AG10803 (cell line): ENCODE results near the gene SMARCA2.

Experiments
- DNase-seq: peaks from one replicate; pipeline ENCODE4 v3.0.0; 2010; ENCODE audit warnings: low read depth
- H3K4me3 ChIP-seq: 2 replicates; pipeline ENCODE4 v1.5.1; 2011; ENCODE audit warnings: mild to moderate bottlenecking, low read length, control low read depth
- TF ChIP-seq, protein P1 (sequence below): conservative IDR thresholded peaks from 2 replicates; pipeline ENCODE4 v1.5.1; 2011; ENCODE audit warnings: mild to moderate bottlenecking, low read length, control low read depth, inconsistent platforms

The SMARCA2 gene

DNA sequence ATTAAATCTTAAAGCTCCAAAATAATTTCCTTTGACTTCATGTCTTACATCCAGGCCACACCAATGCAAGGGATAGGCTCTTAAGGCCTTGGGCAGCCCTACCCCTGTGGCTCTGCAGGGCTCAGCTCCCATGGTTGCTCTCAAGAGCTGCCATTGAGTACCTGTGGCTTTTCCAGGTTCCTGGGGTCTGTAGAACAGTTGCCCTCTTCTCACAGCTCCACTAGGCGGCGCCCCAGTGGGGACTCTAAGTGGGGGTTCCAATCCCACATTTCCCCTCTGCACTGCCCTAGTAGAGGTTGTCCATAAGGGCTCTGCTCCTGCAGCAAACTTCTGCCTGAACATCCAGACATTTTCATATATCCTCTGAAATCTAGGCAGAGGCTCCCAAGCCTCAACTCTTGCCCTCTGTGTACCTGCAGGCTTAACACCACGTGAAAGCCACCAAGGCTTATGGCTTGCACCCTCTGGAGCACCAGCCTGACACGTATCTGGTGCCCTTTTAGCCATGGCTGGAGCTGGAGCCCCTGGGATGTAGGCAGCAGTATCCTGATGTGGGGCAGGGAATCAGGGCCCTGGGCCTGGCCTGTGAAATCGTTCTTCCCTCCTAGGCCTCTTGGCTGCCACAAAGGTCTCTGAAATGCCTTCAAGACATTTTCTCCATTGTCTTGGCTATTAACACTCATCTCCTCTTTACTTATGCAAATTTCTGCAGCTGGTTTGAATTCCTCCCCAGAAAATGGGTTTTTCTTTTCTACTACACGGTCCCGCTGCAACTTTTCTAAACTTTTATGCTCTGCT is 185.1 kb downstream of the SMARCA2 start:
- H3K4me3 ChIP-seq, result no peak overlapping the region
- no peak for DNase-seq
- TF ChIP-seq, protein P1, sequence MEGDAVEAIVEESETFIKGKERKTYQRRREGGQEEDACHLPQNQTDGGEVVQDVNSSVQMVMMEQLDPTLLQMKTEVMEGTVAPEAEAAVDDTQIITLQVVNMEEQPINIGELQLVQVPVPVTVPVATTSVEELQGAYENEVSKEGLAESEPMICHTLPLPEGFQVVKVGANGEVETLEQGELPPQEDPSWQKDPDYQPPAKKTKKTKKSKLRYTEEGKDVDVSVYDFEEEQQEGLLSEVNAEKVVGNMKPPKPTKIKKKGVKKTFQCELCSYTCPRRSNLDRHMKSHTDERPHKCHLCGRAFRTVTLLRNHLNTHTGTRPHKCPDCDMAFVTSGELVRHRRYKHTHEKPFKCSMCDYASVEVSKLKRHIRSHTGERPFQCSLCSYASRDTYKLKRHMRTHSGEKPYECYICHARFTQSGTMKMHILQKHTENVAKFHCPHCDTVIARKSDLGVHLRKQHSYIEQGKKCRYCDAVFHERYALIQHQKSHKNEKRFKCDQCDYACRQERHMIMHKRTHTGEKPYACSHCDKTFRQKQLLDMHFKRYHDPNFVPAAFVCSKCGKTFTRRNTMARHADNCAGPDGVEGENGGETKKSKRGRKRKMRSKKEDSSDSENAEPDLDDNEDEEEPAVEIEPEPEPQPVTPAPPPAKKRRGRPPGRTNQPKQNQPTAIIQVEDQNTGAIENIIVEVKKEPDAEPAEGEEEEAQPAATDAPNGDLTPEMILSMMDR, result no peak

DNA sequence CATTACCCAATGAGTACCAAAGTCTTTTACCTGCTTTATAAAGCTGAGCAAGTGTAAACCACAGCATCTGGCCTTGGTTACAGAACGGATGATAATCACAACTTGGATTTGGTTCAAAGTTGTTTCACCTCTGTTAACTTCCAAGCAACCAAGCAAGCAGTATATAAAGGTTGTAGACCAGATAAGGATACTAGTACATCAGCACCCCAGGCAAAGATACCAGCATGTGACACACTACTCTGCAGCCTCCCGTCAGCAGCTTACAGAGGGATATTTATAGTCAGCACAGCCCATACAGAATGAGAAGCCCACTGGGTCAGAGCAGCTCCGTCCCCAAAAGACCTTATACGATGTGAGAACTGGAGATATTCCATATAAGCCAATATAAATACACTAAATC is 193.3 kb downstream of the SMARCA2 start:
- DNase-seq, result no peak
- no peak overlapping the region for H3K4me3 ChIP-seq
- TF ChIP-seq, protein P1, result no peak

DNA sequence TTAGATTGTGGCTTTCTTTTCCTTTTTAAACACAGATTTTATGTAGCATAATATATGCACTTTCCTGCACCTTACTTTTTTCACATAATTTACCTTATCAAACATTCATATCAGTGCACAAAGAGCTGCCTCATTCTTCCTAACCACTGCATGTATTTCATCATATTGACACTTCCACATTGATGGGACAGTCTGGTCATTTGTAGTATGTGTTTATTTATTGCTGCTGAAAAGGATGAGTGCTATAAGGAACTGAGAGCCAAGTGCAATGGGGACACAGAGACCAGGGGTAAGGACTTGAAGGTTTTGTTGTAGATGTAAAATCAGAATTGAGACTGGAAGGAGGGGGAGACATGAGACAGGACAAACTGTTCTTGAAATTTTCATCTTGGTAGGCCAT is 193.8 kb downstream of the SMARCA2 start:
- H3K4me3 ChIP-seq, result no peak overlapping the region
- DNase-seq, result no peak
- TF ChIP-seq, protein P1, result no peak

DNA sequence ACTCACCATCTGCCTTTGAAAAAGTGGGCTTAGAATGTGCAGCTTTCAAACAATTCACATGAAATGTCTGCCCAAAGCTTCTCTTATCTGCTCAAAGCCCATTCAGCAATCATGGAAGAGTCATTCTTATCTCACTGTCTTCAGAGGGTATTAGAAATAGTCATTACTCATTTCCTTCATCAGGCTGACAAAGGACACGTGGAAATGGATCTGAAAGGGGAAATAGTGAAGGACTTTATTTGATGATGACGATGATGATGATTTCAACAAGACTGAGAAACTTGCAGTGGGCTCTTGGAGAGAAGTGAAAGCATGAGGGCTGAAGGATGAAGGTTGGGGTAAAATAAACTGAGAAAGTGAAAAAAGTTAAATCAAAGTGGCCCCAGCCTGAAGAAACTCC is 194.3 kb downstream of the SMARCA2 start:
- TF ChIP-seq, protein P1, result no peak
- H3K4me3 ChIP-seq, result no peak overlapping the region
- DNase-seq, result no peak

DNA sequence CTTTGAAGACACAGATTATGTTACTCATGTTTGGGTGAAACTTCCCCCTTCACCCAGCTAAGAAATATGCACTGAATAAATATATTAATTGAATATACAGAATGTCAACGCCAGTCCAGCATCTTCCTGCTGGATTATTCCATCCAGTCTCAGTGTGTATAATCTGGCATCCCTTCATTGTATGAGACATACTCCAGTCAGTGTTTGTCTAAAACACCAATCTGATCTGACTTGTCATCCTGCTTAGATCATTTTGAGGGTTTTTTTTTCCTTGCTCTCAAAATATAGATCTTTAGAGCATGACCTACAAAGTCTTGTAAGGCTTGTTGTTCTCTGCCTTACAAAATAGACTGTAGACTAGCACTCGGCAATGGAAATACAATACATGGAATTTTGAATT is 195.1 kb downstream of the SMARCA2 start:
- no peak overlapping the region for H3K4me3 ChIP-seq
- DNase-seq, result no peak
- TF ChIP-seq, protein P1, result no peak

DNA sequence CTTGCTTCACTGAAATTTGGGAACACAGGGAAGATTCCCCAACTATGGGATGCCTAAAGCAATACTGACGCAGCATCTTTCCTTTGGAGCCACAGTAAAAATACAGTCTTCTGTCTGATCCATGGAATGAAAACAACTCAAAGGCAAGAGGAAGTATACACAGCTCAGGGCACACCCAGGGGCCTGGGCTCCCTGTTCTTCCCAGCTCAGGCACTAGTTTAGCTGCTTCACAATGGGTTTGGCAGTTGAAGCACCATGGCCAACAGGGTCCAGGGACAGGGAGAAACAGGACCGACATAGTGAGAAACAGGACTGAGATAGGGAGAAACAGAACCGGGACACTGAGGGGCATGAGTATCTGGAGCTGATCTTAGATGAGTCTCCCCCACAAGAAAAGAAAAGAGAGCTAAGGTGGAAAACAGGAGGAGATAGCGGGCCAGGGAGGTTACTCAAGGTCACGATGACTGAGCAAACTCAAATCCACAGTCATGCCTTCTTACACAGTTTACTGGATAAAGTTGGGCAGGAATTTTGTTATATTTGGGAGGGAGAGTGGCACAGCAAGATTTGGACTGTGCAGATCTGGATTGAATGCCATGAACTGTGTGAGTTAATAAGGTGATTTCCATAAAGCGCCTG is 198.8 kb downstream of the SMARCA2 start:
- H3K4me3 ChIP-seq, result no peak overlapping the region
- TF ChIP-seq, protein P1, result no peak
- no peak for DNase-seq

DNA sequence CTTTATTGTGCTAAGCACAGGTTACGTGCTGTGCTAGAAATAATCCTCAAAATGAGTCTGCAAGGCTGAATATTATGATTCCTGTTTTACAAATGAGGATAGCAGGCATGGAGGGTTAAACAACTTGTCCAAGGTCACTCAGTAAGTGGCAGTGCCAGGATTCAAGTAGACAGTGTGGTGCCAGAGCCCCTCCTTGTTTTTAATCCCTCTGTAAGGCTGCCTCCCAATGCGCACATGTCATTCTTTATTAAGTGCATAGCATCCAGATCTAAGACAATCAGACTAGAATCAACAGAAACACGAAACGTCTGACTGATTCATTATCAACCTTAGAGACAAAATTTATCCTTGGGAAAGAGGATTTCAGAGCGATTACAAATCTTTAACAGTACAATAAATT is 199.6 kb downstream of the SMARCA2 start:
- no peak overlapping the region for H3K4me3 ChIP-seq
- TF ChIP-seq, protein P1, result no peak
- DNase-seq, result no peak
